RPMI7951 (cell line): ENCODE measurements around the gene ANKRD11. TPM values are rescaled to one million over a fixed set of nuclear protein-coding genes. Genes with fewer than 3 reads are reported as not detected.
A peak's percentile ranks its signal among the peaks of the same experiment; 100 is the strongest.
"Not testable (repeated sequence)": the region's sequence is repeated elsewhere in the genome, so short reads cannot be mapped to it uniquely, and the experiment has no call there.

Experiments
- DNase-seq: peaks from one replicate; pipeline ENCODE4 v3.0.0-alpha.2; 2012; ENCODE audit warnings: low read depth
- total RNA-seq: library from RNA; depleted of rRNA; stranded (reverse); fragments of >200 nt; shearing (Covaris generic); gene quantifications from 2 replicates; pipeline ENCODE4 v1.2.3, GENCODE V29; 2014

ANKRD11 gene
- total RNA-seq, 1 experiment from 2014 or later, result 31.2 TPM

- no peak for DNase-seq
These were observed 83.0 kb downstream of the ANKRD11 start for GRCh38 chr16:89407282-89407924.

GRCh38 chr16:89406277-89406888 lies 84.0 kb downstream of the ANKRD11 start:
- no peak for DNase-seq

GRCh38 chr16:89404561-89404960 lies 85.8 kb downstream of the ANKRD11 start:
- no peak for DNase-seq

GRCh38 chr16:89402962-89403361 lies 87.4 kb downstream of the ANKRD11 start:
- DNase-seq, result no peak

GRCh38 chr16:89401641-89402445 lies 88.5 kb downstream of the ANKRD11 start:
- DNase-seq, result no peak

GRCh38 chr16:89401205-89401604 lies 89.2 kb downstream of the ANKRD11 start:
- DNase-seq, result no peak

- DNase-seq, result no peak
These were observed 89.6 kb downstream of the ANKRD11 start for GRCh38 chr16:89400740-89401139.

GRCh38 chr16:89398924-89399323 lies 91.4 kb downstream of the ANKRD11 start:
- no peak for DNase-seq

- no peak for DNase-seq
These were observed 93.0 kb downstream of the ANKRD11 start for GRCh38 chr16:89397331-89397861.

- DNase-seq, result no peak
These were observed 94.2 kb downstream of the ANKRD11 start for GRCh38 chr16:89396156-89396555.

- DNase-seq, result peak; percentile 97
These were observed 94.9 kb downstream of the ANKRD11 start for GRCh38 chr16:89395150-89396142.

- no peak for DNase-seq
These were observed 96.5 kb downstream of the ANKRD11 start for GRCh38 chr16:89393738-89394406.

- no peak for DNase-seq
These were observed 97.3 kb downstream of the ANKRD11 start for GRCh38 chr16:89392881-89393737.

GRCh38 chr16:89390224-89390583 lies 100.2 kb downstream of the ANKRD11 start:
- DNase-seq, result not testable (repeated sequence)

GRCh38 chr16:89389504-89390223 lies 100.7 kb downstream of the ANKRD11 start:
- not testable (repeated sequence) for DNase-seq

GRCh38 chr16:89388536-89388935 lies 101.8 kb downstream of the ANKRD11 start:
- DNase-seq, result no peak

GRCh38 chr16:89386306-89387185 lies 103.8 kb downstream of the ANKRD11 start:
- DNase-seq, result no peak

GRCh38 chr16:89385712-89386111 lies 104.6 kb downstream of the ANKRD11 start:
- DNase-seq, result no peak
